IMR-90 (cell line): ENCODE data around the gene CDR2. TPM values are rescaled to one million over a fixed set of nuclear protein-coding genes. Genes with fewer than 3 reads are reported as not detected.

Experiments
- ATAC-seq: fragments of 200-7000 bp; cut with Tn5 transposase; 2 replicates; pipeline ENCODE4 v1.9.1; 2020; ENCODE audit warnings: low read depth, mild to moderate bottlenecking, moderate library complexity
- BruUV-seq: library from RNA; stranded (reverse); fragments of 400-500 nt; replicated peaks from 2 replicates; lab custom pipeline; 2021; lab: Mats Ljungman, UMichigan
- CTCF ChIA-PET: fragments of 300-600 bp; formaldehyde crosslinking; extraction: SDS; loops from one replicate; lab custom pipeline; 2021; ENCODE audit warnings: antibody characterized with exemption; lab: Yijun Ruan, JAX
- POLR2A ChIA-PET: fragments of 300-600 bp; sonication (Branson Sonifier 250); formaldehyde crosslinking; loops from one replicate; lab custom pipeline; 2022; ENCODE audit warnings: antibody characterized with exemption; ENCODE audit not compliant: unreplicated experiment; lab: Charles Lee
- DNase-seq: peaks from one replicate; pipeline ENCODE4 v3.0.0; 2013
- H2AFZ ChIP-seq: replicated peaks from 2 replicates; pipeline ENCODE3; 2013; ENCODE audit warnings: low read length, mild to moderate bottlenecking; ENCODE audit not compliant: poor library complexity
- H2AK5ac ChIP-seq: 2 replicates; pipeline ENCODE4 v1.6.1; 2013; ENCODE audit warnings: low read depth, low read length, inconsistent platforms
- H2AK9ac ChIP-seq: replicated peaks from 2 replicates; pipeline ENCODE3; 2013; ENCODE audit warnings: mild to moderate bottlenecking, low read depth, low read length, moderate library complexity; ENCODE audit not compliant: poor library complexity
- H2BK120ac ChIP-seq: 2 replicates; pipeline ENCODE4 v1.6.1; 2013; ENCODE audit warnings: low read depth, low read length, inconsistent platforms
- H2BK15ac ChIP-seq: 3 replicates; pipeline ENCODE4 v1.6.1; 2013; ENCODE audit warnings: low read depth, low read length, inconsistent platforms
- H2BK20ac ChIP-seq: 2 replicates; pipeline ENCODE4 v1.6.1; 2013; ENCODE audit warnings: low read depth, mild to moderate bottlenecking, inconsistent platforms, low read length, moderate library complexity
- H2BK5ac ChIP-seq: 2 replicates; pipeline ENCODE4 v1.6.1; 2013; ENCODE audit warnings: mild to moderate bottlenecking, low read depth, low read length, inconsistent platforms; ENCODE audit not compliant: poor library complexity, severe bottlenecking
- H3K14ac ChIP-seq: replicated peaks from 2 replicates; pipeline ENCODE4 v1.6.1; 2013; ENCODE audit warnings: low read depth, low read length, inconsistent platforms
- H3K18ac ChIP-seq: 2 replicates; pipeline ENCODE4 v1.6.1; 2013; ENCODE audit warnings: low read depth, low read length, control low read depth
- H3K23ac ChIP-seq: 2 replicates; pipeline ENCODE4 v1.6.1; 2013; ENCODE audit warnings: low read depth, low read length, inconsistent platforms
- H3K27ac ChIP-seq: 2 replicates; pipeline ENCODE4 v1.5.1; 2013; ENCODE audit warnings: mild to moderate bottlenecking, control low read depth, low read length; ENCODE audit not compliant: insufficient read depth
- H3K27me3 ChIP-seq: 2 replicates; pipeline ENCODE4 v1.6.1; 2013; ENCODE audit warnings: low read length; ENCODE audit not compliant: control insufficient read depth, insufficient read depth
- H3K36me3 ChIP-seq: 2 replicates; pipeline ENCODE4 v1.6.1; 2013; ENCODE audit warnings: low read length, mixed read lengths; ENCODE audit not compliant: control insufficient read depth, insufficient read depth
- H3K4ac ChIP-seq: 2 replicates; pipeline ENCODE4 v1.6.1; 2013; ENCODE audit warnings: low read depth, low read length, inconsistent platforms
- H3K4me1 ChIP-seq: 2 replicates; pipeline ENCODE4 v1.6.1; 2013; ENCODE audit warnings: low read length, mixed read lengths; ENCODE audit not compliant: control insufficient read depth, insufficient read depth
- H3K4me2 ChIP-seq: 2 replicates; pipeline ENCODE4 v1.6.1; 2013; ENCODE audit warnings: low read depth, mild to moderate bottlenecking, control low read depth, low read length, moderate library complexity
- H3K4me3 ChIP-seq: 2 replicates; pipeline ENCODE4 v1.5.1; 2013; ENCODE audit warnings: low read depth, mild to moderate bottlenecking, control low read depth, low read length, moderate library complexity; ENCODE audit not compliant: insufficient read depth
- H3K56ac ChIP-seq: 2 replicates; pipeline ENCODE4 v1.6.1; 2013; ENCODE audit warnings: low read length, inconsistent platforms; ENCODE audit not compliant: insufficient read depth; ENCODE audit errors: extremely low read depth
- H3K79me1 ChIP-seq, 2 experiments: 2 replicates each; pipeline ENCODE4 v1.6.1; 2013; ENCODE audit warnings: low read length in 2 of 2, inconsistent platforms in 1 of 2, low read depth in 1 of 2
- H3K9ac ChIP-seq: 2 replicates; pipeline ENCODE4 v1.6.1; 2013; ENCODE audit warnings: low read depth, low read length, control low read depth
- H3K9me1 ChIP-seq: 2 replicates; pipeline ENCODE4 v1.6.1; 2013; ENCODE audit warnings: low read length, inconsistent platforms; ENCODE audit not compliant: insufficient read depth
- H3K9me3 ChIP-seq: 2 replicates; pipeline ENCODE4 v1.6.1; 2013; ENCODE audit warnings: low read length; ENCODE audit not compliant: control insufficient read depth, insufficient read depth
- H4K20me1 ChIP-seq: 2 replicates; pipeline ENCODE4 v1.6.1; 2013; ENCODE audit warnings: low read length, inconsistent platforms; ENCODE audit not compliant: insufficient read depth
- H4K5ac ChIP-seq: 2 replicates; pipeline ENCODE4 v1.6.1; 2013; ENCODE audit warnings: mild to moderate bottlenecking, low read depth, low read length, control low read depth
- H4K8ac ChIP-seq, 2 experiments: 2 replicates each; pipeline ENCODE4 v1.6.1; 2013; ENCODE audit warnings: low read depth in 2 of 2, low read length in 2 of 2, control low read depth in 1 of 2, inconsistent platforms in 1 of 2
- H4K91ac ChIP-seq: 2 replicates; pipeline ENCODE4 v1.6.1; 2013; ENCODE audit warnings: low read depth, low read length, inconsistent platforms; ENCODE audit not compliant: insufficient read depth
- BHLHE40 ChIP-seq: fragments of 150-350 bp; IDR thresholded peaks from 2 replicates; pipeline ENCODE4 v1.6.1; 2016; ENCODE audit warnings: mild to moderate bottlenecking, low read depth, low read length
- CEBPB ChIP-seq: IDR thresholded peaks from 2 replicates; pipeline ENCODE4 v1.6.1; 2012; ENCODE audit warnings: low read depth, low read length, improper control_type of control experiment
- CHD1 ChIP-seq: IDR thresholded peaks from 2 replicates; pipeline ENCODE4 v1.6.1; 2012; ENCODE audit warnings: low read depth, low read length, improper control_type of control experiment
- CTCF ChIP-seq: conservative IDR thresholded peaks from 2 replicates; pipeline ENCODE4 v1.5.1; 2012; ENCODE audit warnings: mild to moderate bottlenecking, low read depth, low read length, improper control_type of control experiment
- MAFK ChIP-seq: IDR thresholded peaks from 2 replicates; pipeline ENCODE4 v1.6.1; 2012; ENCODE audit warnings: low read depth, low read length, improper control_type of control experiment
- MAZ ChIP-seq: IDR thresholded peaks from 2 replicates; pipeline ENCODE4 v1.6.1; 2012; ENCODE audit warnings: low read depth, mild to moderate bottlenecking, low read length, improper control_type of control experiment, moderate library complexity, borderline replicate concordance
- MXI1 ChIP-seq: IDR thresholded peaks from 2 replicates; pipeline ENCODE4 v1.6.1; 2012; ENCODE audit warnings: low read depth, mild to moderate bottlenecking, low read length, moderate library complexity, borderline replicate concordance
- NFE2L2 ChIP-seq: fragments of 150-350 bp; IDR thresholded peaks from 2 replicates; pipeline ENCODE4 v1.6.1; 2016; ENCODE audit warnings: low read depth, mild to moderate bottlenecking, low read length
- POLR2A ChIP-seq: IDR thresholded peaks from 2 replicates; pipeline ENCODE4 v1.6.1; 2012; ENCODE audit warnings: mild to moderate bottlenecking, low read depth, low read length
- RAD21 ChIP-seq: IDR thresholded peaks from 2 replicates; pipeline ENCODE4 v1.6.1; 2012; ENCODE audit warnings: low read length, improper control_type of control experiment
- RCOR1 ChIP-seq: IDR thresholded peaks from 2 replicates; pipeline ENCODE4 v1.6.1; 2012; ENCODE audit warnings: mild to moderate bottlenecking, low read length, improper control_type of control experiment; ENCODE audit not compliant: insufficient replicate concordance
- RFX5 ChIP-seq: IDR thresholded peaks from 2 replicates; pipeline ENCODE4 v1.8.0; 2012; ENCODE audit warnings: low read depth, mild to moderate bottlenecking, low read length, moderate library complexity
- SMC3 ChIP-seq: fragments of 150-350 bp; IDR thresholded peaks from 2 replicates; pipeline ENCODE4 v1.6.1; 2016; ENCODE audit warnings: low read depth, mild to moderate bottlenecking, antibody characterized with exemption, low read length, moderate library complexity
- WGBS, 2 experiments: methylation state at CpG; one replicate each; pipeline versions ENCODE4 v1.1.5 to v1.1.7; 2013; ENCODE audit warnings: missing lambda C conversion rate in 2 of 2; ENCODE audit not compliant: insufficient read length in 1 of 2; ENCODE audit errors: extremely low coverage in 2 of 2; 5-methylcytosine and 5-hydroxymethylcytosine counted together
- dilution Hi-C: fragments of 300-500 bp; cut with HindIII; formaldehyde crosslinking; loops from one replicate; pipeline ENCODE4 v1.14.3; 2018; ENCODE audit warnings: low sequenced_read_pairs; ENCODE audit not compliant: unreplicated experiment
- in situ Hi-C: fragments of 300-500 bp; cut with MboI; formaldehyde crosslinking; loops from 3 replicates; pipeline ENCODE4 v1.14.3; 2019; ENCODE audit warnings: low sequenced_read_pairs, inconsistent platforms, mixed read lengths
- intact Hi-C: fragments of 100-400 bp; cut with micrococcal nuclease; formaldehyde crosslinking; loops from 2 replicates; pipeline ENCODE4 v1.10.0; 2022
- polyA plus RNA-seq, 3 experiments: library from polyadenylated mRNA; depleted of rRNA; stranded (reverse); fragments of >200 nt; gene quantifications; 2 replicates each; pipeline ENCODE4 v1.2.3, GENCODE V29; 2012; ENCODE audit warnings: low replicate concordance in 1 of 3
- total RNA-seq: library from RNA; depleted of rRNA; stranded (reverse); fragments of >200 nt; gene quantifications from 2 replicates; pipeline ENCODE4 v1.2.3, GENCODE V29; 2012
- TF ChIP-seq, protein P1 (sequence below): fragments of 150-350 bp; IDR thresholded peaks from 2 replicates; pipeline ENCODE4 v1.6.1; 2017; ENCODE audit warnings: mild to moderate bottlenecking, antibody characterized with exemption, low read length, low read depth
- TF ChIP-seq, protein P2 (sequence below): fragments of 150-350 bp; IDR thresholded peaks from 2 replicates; pipeline ENCODE4 v1.6.1; 2016; ENCODE audit warnings: low read depth, mild to moderate bottlenecking, low read length, moderate library complexity, borderline replicate concordance

Gene CDR2
- total and polyA plus RNA-seq, 2 of the 4 experiments (the other 2 are of a cell fraction) = 37.7 to 48.4 TPM

- Histone ChIP-seq H3K4me1 (peaks cover 5% of the 10 kb centered on the region; the same call in 1 of the 2 replicates), H2AK9ac (no peak overlapping the region), H3K79me1 (peaks cover 17 to 43% of the 10 kb centered on the region in 2 experiments), H3K4me3 (no peak overlapping the region), H2BK120ac (no peak overlapping the region), H2BK15ac (no peak overlapping the region), H2BK20ac (no peak overlapping the region), H4K8ac (no peak overlapping the region), H3K18ac (no peak overlapping the region), H2BK5ac (no peak overlapping the region), H4K91ac (no peak overlapping the region), H3K14ac (no peak overlapping the region), H3K4me2 (no peak overlapping the region), H3K36me3 (peaks cover 40% of the 10 kb centered on the region), H3K4ac (no peak overlapping the region), H3K9ac (no peak overlapping the region), H4K5ac (no peak overlapping the region), H2AFZ (no peak overlapping the region), H3K27ac (no peak overlapping the region), H3K23ac (no peak overlapping the region), H2AK5ac (no peak overlapping the region), H3K56ac (no peak overlapping the region), H3K27me3 (no peaks in the 10 kb centered on the region), H3K9me3 (peaks cover 3% of the 10 kb centered on the region; the same call in 1 of the 2 replicates), H4K20me1 (peaks cover 18% of the 10 kb centered on the region), H3K9me1 (peaks cover 9% of the 10 kb centered on the region)
- dilution Hi-C loops (no loop called here), in situ Hi-C loops (loop anchor here (25.0 kb wide), 1 partner anchor 1176 kb away; the partner anchor contains the start of genes DNAH3 and LDAF1), intact Hi-C loops (no loop called here)
- BruUV-seq = no TSS peak
- no peak for ATAC-seq
- ChIA-PET CTCF (interaction anchor here (0.7 to 1.0 kb wide), 2 partner anchors 17 to 160 kb away, joined by 3 to 4 read pairs; no protein-coding TSS in a partner anchor), POLR2A (no interaction called here)
- no CpG with 5 or more reads among the region's 4 CpGs for WGBS, 2 experiments
- DNase-seq = no peak
- TF ChIP-seq BHLHE40 = no peak
- no peak for TF ChIP-seq RAD21
- no peak for TF ChIP-seq RFX5
- no peak for TF ChIP-seq CEBPB
- TF ChIP-seq, protein P1, sequence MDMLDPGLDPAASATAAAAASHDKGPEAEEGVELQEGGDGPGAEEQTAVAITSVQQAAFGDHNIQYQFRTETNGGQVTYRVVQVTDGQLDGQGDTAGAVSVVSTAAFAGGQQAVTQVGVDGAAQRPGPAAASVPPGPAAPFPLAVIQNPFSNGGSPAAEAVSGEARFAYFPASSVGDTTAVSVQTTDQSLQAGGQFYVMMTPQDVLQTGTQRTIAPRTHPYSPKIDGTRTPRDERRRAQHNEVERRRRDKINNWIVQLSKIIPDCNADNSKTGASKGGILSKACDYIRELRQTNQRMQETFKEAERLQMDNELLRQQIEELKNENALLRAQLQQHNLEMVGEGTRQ = no peak
- TF ChIP-seq CTCF = no peak
- no peak for TF ChIP-seq MXI1
- TF ChIP-seq NFE2L2 = no peak
- no peak for TF ChIP-seq CHD1
- TF ChIP-seq POLR2A = no peak
- TF ChIP-seq, protein P2, sequence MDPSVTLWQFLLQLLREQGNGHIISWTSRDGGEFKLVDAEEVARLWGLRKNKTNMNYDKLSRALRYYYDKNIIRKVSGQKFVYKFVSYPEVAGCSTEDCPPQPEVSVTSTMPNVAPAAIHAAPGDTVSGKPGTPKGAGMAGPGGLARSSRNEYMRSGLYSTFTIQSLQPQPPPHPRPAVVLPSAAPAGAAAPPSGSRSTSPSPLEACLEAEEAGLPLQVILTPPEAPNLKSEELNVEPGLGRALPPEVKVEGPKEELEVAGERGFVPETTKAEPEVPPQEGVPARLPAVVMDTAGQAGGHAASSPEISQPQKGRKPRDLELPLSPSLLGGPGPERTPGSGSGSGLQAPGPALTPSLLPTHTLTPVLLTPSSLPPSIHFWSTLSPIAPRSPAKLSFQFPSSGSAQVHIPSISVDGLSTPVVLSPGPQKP = no peak
- TF ChIP-seq MAFK = no peak
- no peak for TF ChIP-seq MAZ
- TF ChIP-seq SMC3 = no peak
- TF ChIP-seq RCOR1 = no peak
These were observed 36.4 kb downstream of the CDR2 start for GRCh38 chr16:22337849-22338635.
